Small intestine (tissue), 4 donors: ENCODE measurements around the gene FKBP1A. TPM values are rescaled to one million over a fixed set of nuclear protein-coding genes. Genes with fewer than 3 reads are reported as not detected.

ENCODE experiments used
- polyA plus RNA-seq, 4 donors: library from polyadenylated mRNA; stranded (reverse) in 3 of 4; unstranded in 1 of 4; fragments of 200-250 nt in 3 of 4; fragments of 120-200 nt in 1 of 4; gene quantifications; one replicate each; pipeline versions ENCODE4 v1.2.1 to v1.2.3, GENCODE V29; 2013
- donor health status: healthy with polysubstance abuse.
- donor health status: Bipolar disorder and iron deficiency.
- donor health status: healthy.

FKBP1A gene
- polyA plus RNA-seq, 4 donors, result 146 to 315 (median 208) TPM

Other genes starting within 250 kb of the FKBP1A start
- gene TMEM74B, start 208.1 kb downstream of the FKBP1A start, polyA plus RNA-seq, result 10 to 100 TPM; 10.5 to 68.7 (median 36.1) TPM
- 1 to 10 TPM in 1 of 4 donors, under 1 TPM in 2, not detected in 1; 0.67 to 5.3 (median 0.81) TPM for gene C20orf202, start 189.6 kb downstream of the FKBP1A start, polyA plus RNA-seq
- not detected for gene RAD21L1, start 167.0 kb downstream of the FKBP1A start, polyA plus RNA-seq
- gene SNPH, start 126.8 kb downstream of the FKBP1A start, polyA plus RNA-seq, result 1 to 10 TPM in 1 of 4 donors, under 1 TPM in 3; 0.45 to 3.2 (median 0.73) TPM
- 100 to 1,000 TPM in 3 of 4 donors, 10 to 100 TPM in 1; 94.4 to 724 (median 292) TPM for gene SDCBP2, start 63.9 kb downstream of the FKBP1A start, polyA plus RNA-seq
- 10 to 100 TPM; 44.7 to 73.1 (median 54.0) TPM for gene NSFL1C, start 73.8 kb upstream of the FKBP1A start, polyA plus RNA-seq
- 1 to 10 TPM in 1 of 4 donors, under 1 TPM in 2, not detected in 1; 0.81 to 1.7 (median 0.84) TPM for gene SIRPB2, start 98.4 kb upstream of the FKBP1A start, polyA plus RNA-seq
- gene SIRPD, start 164.7 kb upstream of the FKBP1A start, polyA plus RNA-seq, result 1 to 10 TPM in 1 of 4 donors, not detected in 3; 1.2 TPM
- gene SIRPB1, start 227.0 kb upstream of the FKBP1A start, polyA plus RNA-seq, result 1 to 10 TPM in 1 of 4 donors, under 1 TPM in 2, not detected in 1; 0.22 to 1.5 (median 0.54) TPM